NB4 (cell line): Measurements from ENCODE around the gene MYEOV.

Experiments
- DNase-seq: peaks from one replicate; pipeline ENCODE4 v3.0.0; 2010; ENCODE audit warnings: low read depth
- H3K4me3 ChIP-seq: one replicate; pipeline ENCODE4 v1.5.1; 2011; ENCODE audit warnings: mild to moderate bottlenecking, low read depth, low read length, moderate library complexity
- CTCF ChIP-seq: IDR thresholded peaks from one replicate; pipeline ENCODE4 v1.5.1; 2012; ENCODE audit warnings: low read depth, low read length
- MAX ChIP-seq: IDR thresholded peaks from 2 replicates; pipeline ENCODE4 v1.6.1; 2011; ENCODE audit warnings: low read depth, low read length
- MYC ChIP-seq: IDR thresholded peaks from 2 replicates; pipeline ENCODE4 v1.6.1; 2011; ENCODE audit warnings: low read depth, low read length
- POLR2A ChIP-seq: IDR thresholded peaks from 2 replicates; pipeline ENCODE4 v1.6.1; 2011; ENCODE audit warnings: mild to moderate bottlenecking; ENCODE audit not compliant: insufficient read length; ENCODE audit errors: extremely low read depth

The MYEOV gene

GRCh38 chr11:69273571-69273970 lies 20.4 kb upstream of the MYEOV start:
- no peak for TF ChIP-seq POLR2A
- no peak for TF ChIP-seq MYC
- no peak for TF ChIP-seq MAX
- no peak for TF ChIP-seq CTCF
- H3K4me3 ChIP-seq, result no peak overlapping the region
- no peak for DNase-seq

GRCh38 chr11:69274531-69275016 lies 19.4 kb upstream of the MYEOV start:
- no peak overlapping the region for H3K4me3 ChIP-seq
- TF ChIP-seq POLR2A (no peak), MYC (no peak), MAX (no peak), CTCF (no peak)
- no peak for DNase-seq

- DNase-seq, result no peak
Measured at GRCh38 chr11:69275178-69275577, 18.8 kb upstream of the MYEOV start.

GRCh38 chr11:69276165-69276564 lies 17.8 kb upstream of the MYEOV start:
- no peak for DNase-seq
- TF ChIP-seq CTCF, result no peak
- TF ChIP-seq MAX, result no peak
- TF ChIP-seq POLR2A, result no peak
- no peak for TF ChIP-seq MYC
- no peak overlapping the region for H3K4me3 ChIP-seq

More at GRCh38 chr11:69275178-69275577, 18.8 kb upstream of the MYEOV start:
- H3K4me3 ChIP-seq, result no peak overlapping the region
- TF ChIP-seq MYC (no peak), CTCF (no peak), POLR2A (no peak), MAX (no peak)

- no peak for TF ChIP-seq MAX
- TF ChIP-seq CTCF, result no peak
- no peak for TF ChIP-seq POLR2A
- TF ChIP-seq MYC, result no peak
- no peak overlapping the region for H3K4me3 ChIP-seq
- DNase-seq, result no peak
Measured at GRCh38 chr11:69277074-69277809, 16.7 kb upstream of the MYEOV start.
